ENCODE data around the gene GARIN5B. TPM values are rescaled to one million over a fixed set of nuclear protein-coding genes. Genes with fewer than 3 reads are reported as not detected.
A peak's percentile ranks its signal among the peaks of the same experiment; 100 is the strongest.

The GARIN5B gene
- total RNA-seq, 1 donor from 2014 or later: not detected

GRCh38 chr19:55316646-55317045 lies 46.4 kb downstream of the GARIN5B start:
- peaks cover 11% of the 10 kb centered on the region for H3K27me3 Mint-ChIP-seq (ENCODE audit: unreplicated experiment)
- peaks cover under 1% of the 10 kb centered on the region for H3K36me3 Mint-ChIP-seq (ENCODE audit: low read depth, unreplicated experiment)
- no peak for TF ChIP-seq CTCF (IDR thresholded peaks at IDR 0.05; ENCODE audit: unreplicated experiment)
- no peak overlapping the region for H3K4me3 Mint-ChIP-seq (ENCODE audit: unreplicated experiment)
- no peak for DNase-seq (ENCODE audit: low spot score)
- no peaks in the 10 kb centered on the region for H3K4me1 Mint-ChIP-seq (ENCODE audit: unreplicated experiment)
- H3K27ac Mint-ChIP-seq (ENCODE audit: unreplicated experiment): no peak overlapping the region
- H3K9me3 Mint-ChIP-seq (ENCODE audit: unreplicated experiment): no peaks in the 10 kb centered on the region

GRCh38 chr19:55315956-55316525 lies 47.0 kb downstream of the GARIN5B start:
- TF ChIP-seq CTCF (IDR thresholded peaks at IDR 0.05; ENCODE audit: unreplicated experiment): no peak
- no peak overlapping the region for H3K27ac Mint-ChIP-seq (ENCODE audit: unreplicated experiment)
- no peak overlapping the region for H3K4me3 Mint-ChIP-seq (ENCODE audit: unreplicated experiment)
- H3K9me3 Mint-ChIP-seq (ENCODE audit: unreplicated experiment): no peaks in the 10 kb centered on the region
- DNase-seq (ENCODE audit: low spot score): no peak
- peaks cover 11% of the 10 kb centered on the region for H3K27me3 Mint-ChIP-seq (ENCODE audit: unreplicated experiment)
- H3K36me3 Mint-ChIP-seq (ENCODE audit: low read depth, unreplicated experiment): no peaks in the 10 kb centered on the region
- no peaks in the 10 kb centered on the region for H3K4me1 Mint-ChIP-seq (ENCODE audit: unreplicated experiment)

- Mint-ChIP-seq H3K27me3 (ENCODE audit: unreplicated experiment) (peaks cover 16% of the 10 kb centered on the region), H3K4me1 (ENCODE audit: unreplicated experiment) (no peaks in the 10 kb centered on the region), H3K4me3 (ENCODE audit: unreplicated experiment) (no peak overlapping the region), H3K9me3 (ENCODE audit: unreplicated experiment) (no peaks in the 10 kb centered on the region), H3K27ac (ENCODE audit: unreplicated experiment) (no peak overlapping the region), H3K36me3 (ENCODE audit: low read depth, unreplicated experiment) (peaks cover 4% of the 10 kb centered on the region)
- no peak for DNase-seq (ENCODE audit: low spot score)
- TF ChIP-seq CTCF (IDR thresholded peaks at IDR 0.05; ENCODE audit: unreplicated experiment): no peak
Observed at GRCh38 chr19:55314396-55314795, 48.7 kb downstream of the GARIN5B start.

GRCh38 chr19:55312621-55313512 lies 50.2 kb downstream of the GARIN5B start:
- Mint-ChIP-seq H3K27me3 (ENCODE audit: unreplicated experiment) (peaks cover 16% of the 10 kb centered on the region), H3K4me3 (ENCODE audit: unreplicated experiment) (peak overlapping the region; percentile 48), H3K4me1 (ENCODE audit: unreplicated experiment) (no peaks in the 10 kb centered on the region), H3K36me3 (ENCODE audit: low read depth, unreplicated experiment) (peaks cover 4% of the 10 kb centered on the region), H3K27ac (ENCODE audit: unreplicated experiment) (peak overlapping the region; percentile 2), H3K9me3 (ENCODE audit: unreplicated experiment) (no peaks in the 10 kb centered on the region)
- no peak for TF ChIP-seq CTCF (IDR thresholded peaks at IDR 0.05; ENCODE audit: unreplicated experiment)
- no peak for DNase-seq (ENCODE audit: low spot score)

- no peaks in the 10 kb centered on the region for H3K9me3 Mint-ChIP-seq (ENCODE audit: unreplicated experiment)
- H3K36me3 Mint-ChIP-seq (ENCODE audit: low read depth, unreplicated experiment): peaks cover 8% of the 10 kb centered on the region
- peaks cover 14% of the 10 kb centered on the region for H3K27me3 Mint-ChIP-seq (ENCODE audit: unreplicated experiment)
- H3K4me1 Mint-ChIP-seq (ENCODE audit: unreplicated experiment): no peaks in the 10 kb centered on the region
- H3K4me3 Mint-ChIP-seq (ENCODE audit: unreplicated experiment): no peak overlapping the region
- H3K27ac Mint-ChIP-seq (ENCODE audit: unreplicated experiment): no peak overlapping the region
- TF ChIP-seq CTCF (IDR thresholded peaks at IDR 0.05; ENCODE audit: unreplicated experiment): no peak
- DNase-seq (ENCODE audit: low spot score): no peak
Observed at GRCh38 chr19:55311797-55312196, 51.3 kb downstream of the GARIN5B start.
